ENCODE measurements around the gene GPC5.

DNA sequence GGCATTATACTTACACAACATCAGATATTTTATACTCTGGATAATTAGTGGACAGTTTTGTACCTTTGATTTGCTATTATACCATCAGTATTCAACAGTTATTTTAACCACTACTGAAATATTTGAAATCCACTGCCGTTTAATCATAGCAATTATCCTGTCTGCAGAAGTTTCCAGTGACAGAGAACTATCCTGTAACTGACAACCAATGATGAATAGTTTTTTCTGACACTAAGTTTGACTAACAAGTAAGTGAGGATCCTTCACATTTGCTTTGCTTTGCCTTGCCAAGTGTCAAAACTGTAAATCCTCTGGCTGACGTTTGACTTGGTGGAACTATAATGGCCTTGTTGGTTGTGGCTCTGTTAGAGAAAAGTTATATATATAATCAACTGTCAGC, 410.7 kb downstream of the GPC5 start:
- TF ChIP-seq, protein P1, sequence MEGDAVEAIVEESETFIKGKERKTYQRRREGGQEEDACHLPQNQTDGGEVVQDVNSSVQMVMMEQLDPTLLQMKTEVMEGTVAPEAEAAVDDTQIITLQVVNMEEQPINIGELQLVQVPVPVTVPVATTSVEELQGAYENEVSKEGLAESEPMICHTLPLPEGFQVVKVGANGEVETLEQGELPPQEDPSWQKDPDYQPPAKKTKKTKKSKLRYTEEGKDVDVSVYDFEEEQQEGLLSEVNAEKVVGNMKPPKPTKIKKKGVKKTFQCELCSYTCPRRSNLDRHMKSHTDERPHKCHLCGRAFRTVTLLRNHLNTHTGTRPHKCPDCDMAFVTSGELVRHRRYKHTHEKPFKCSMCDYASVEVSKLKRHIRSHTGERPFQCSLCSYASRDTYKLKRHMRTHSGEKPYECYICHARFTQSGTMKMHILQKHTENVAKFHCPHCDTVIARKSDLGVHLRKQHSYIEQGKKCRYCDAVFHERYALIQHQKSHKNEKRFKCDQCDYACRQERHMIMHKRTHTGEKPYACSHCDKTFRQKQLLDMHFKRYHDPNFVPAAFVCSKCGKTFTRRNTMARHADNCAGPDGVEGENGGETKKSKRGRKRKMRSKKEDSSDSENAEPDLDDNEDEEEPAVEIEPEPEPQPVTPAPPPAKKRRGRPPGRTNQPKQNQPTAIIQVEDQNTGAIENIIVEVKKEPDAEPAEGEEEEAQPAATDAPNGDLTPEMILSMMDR (IDR thresholded peaks at IDR 0.05), result no peak
- TF ChIP-seq POLR2A (IDR thresholded peaks at IDR 0.05), result no peak
